HUES6 (cell line): Measurements from ENCODE around the gene SORBS1.

ENCODE experiments used
- H3K27ac ChIP-seq: 2 replicates; pipeline ENCODE4 v1.7.0; 2013; ENCODE audit warnings: low read depth, mild to moderate bottlenecking, low read length, inconsistent platforms
- H3K27me3 ChIP-seq: 2 replicates; pipeline ENCODE4 v1.6.1; 2013; ENCODE audit warnings: low read length; ENCODE audit not compliant: control insufficient read depth, insufficient read depth
- H3K36me3 ChIP-seq: 2 replicates; pipeline ENCODE4 v1.6.1; 2013; ENCODE audit warnings: low read length; ENCODE audit not compliant: control insufficient read depth, insufficient read depth
- H3K4me1 ChIP-seq: 2 replicates; pipeline ENCODE4 v1.6.1; 2013; ENCODE audit warnings: low read length; ENCODE audit not compliant: control insufficient read depth, insufficient read depth
- H3K4me3 ChIP-seq: 2 replicates; pipeline ENCODE4 v1.5.1; 2013; ENCODE audit warnings: low read depth, low read length
- H3K9ac ChIP-seq: one replicate; pipeline ENCODE4 v1.6.1; 2013; ENCODE audit warnings: mild to moderate bottlenecking, low read length
- H3K9me3 ChIP-seq: 2 replicates; pipeline ENCODE4 v1.6.1; 2013; ENCODE audit warnings: low read depth, low read length; ENCODE audit not compliant: control insufficient read depth, insufficient read depth

Gene SORBS1

DNA sequence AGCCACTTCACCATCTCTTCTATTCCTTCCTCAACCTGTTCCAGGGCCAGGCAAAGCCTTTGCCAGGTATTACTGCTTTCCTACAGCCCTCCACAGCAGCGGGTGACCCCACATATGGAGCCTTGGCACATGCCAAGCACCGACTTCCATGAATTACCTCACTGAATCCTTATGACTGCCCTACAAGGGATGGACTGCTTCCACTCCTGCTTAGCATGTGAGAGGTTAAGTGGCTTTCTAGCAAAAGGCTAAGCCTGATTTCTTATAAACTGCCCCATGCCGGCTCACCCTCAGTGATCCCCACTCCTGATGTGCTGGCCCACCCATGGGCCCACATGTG lies 226.4 kb downstream of the SORBS1 start:
- H3K27ac ChIP-seq = no peak overlapping the region
- peaks cover 20% of the 10 kb centered on the region for H3K36me3 ChIP-seq
- no peaks in the 10 kb centered on the region for H3K27me3 ChIP-seq
- H3K4me3 ChIP-seq = no peak overlapping the region
- H3K9ac ChIP-seq = no peak overlapping the region
- H3K4me1 ChIP-seq = peaks cover 7% of the 10 kb centered on the region; the same call in 1 of the 2 replicates
- H3K9me3 ChIP-seq = no peaks in the 10 kb centered on the region

DNA sequence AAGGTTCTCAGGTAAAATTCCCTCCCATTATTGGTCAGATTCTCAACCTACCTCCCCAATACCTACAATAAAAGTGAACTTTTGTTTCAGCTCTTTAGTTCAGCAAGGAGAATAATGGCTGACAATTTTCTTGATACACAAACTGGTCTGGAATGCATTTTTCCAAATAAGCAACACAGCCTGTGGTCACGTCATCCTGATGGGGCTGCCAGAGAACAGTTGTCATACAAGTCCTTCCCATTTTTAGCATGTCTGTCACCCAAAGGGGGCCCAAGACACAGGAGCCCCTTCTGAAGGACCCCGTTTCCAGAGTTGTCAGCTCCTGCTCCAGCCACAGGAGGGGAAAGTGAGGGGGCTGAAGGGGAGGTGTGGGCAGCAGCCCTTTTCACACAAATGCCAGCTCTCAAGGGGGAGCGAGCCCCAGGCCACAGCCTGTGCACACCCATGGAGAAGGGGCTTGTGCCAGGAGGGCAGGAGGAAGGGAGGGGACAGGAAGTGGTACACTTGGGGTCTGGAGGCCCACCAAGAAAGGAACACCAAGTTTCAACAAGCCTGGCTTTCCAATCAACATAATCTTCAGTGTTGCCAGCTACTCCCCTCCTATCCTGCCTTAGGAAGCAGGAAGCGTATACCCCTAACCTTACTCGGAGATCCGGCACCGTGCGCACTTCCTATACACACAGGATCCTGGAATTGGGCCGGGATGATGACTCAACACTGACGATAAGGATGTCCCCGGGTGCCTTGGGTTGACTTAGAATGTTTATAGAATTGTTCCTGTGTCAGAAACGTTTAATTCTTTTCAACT lies 227.0 kb downstream of the SORBS1 start:
- H3K9ac ChIP-seq = no peak overlapping the region
- peaks cover 18% of the 10 kb centered on the region for H3K36me3 ChIP-seq
- H3K4me3 ChIP-seq = no peak overlapping the region
- no peaks in the 10 kb centered on the region for H3K27me3 ChIP-seq
- H3K27ac ChIP-seq = no peak overlapping the region
- peaks cover 10% of the 10 kb centered on the region; the same call in 1 of the 2 replicates for H3K4me1 ChIP-seq
- H3K9me3 ChIP-seq = no peaks in the 10 kb centered on the region

DNA sequence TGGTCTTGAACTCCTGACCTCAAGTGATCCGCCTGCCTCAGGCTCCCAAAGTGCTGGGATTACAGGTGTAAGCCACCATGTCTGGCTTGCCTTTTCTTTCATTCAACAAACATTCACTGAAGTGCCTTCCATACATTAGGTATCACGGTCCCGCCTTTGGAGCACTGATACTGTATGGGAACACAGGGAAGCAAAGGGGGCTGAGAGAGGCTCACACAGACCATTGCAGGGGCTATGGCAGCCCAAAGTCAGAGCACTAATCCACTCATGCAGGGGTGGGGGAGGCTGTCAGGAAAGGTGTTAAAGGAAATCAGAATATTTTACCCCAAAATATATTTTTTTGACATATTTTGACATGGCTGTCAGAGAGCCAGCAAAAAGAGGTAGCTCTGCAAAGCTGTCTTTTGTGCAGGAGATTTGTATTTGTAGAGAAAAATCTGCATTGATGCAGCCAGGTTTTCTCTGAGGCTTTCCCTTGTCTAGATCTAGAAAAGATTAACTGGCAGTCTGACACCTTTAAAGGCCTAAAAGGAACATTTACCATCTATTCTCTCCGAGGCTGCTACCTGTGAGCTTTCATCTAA lies 228.4 kb downstream of the SORBS1 start:
- H3K27ac ChIP-seq = no peak overlapping the region
- H3K4me3 ChIP-seq = no peak overlapping the region
- H3K9me3 ChIP-seq = no peaks in the 10 kb centered on the region
- peaks cover 10% of the 10 kb centered on the region; the same call in 1 of the 2 replicates for H3K4me1 ChIP-seq
- H3K9ac ChIP-seq = no peak overlapping the region
- H3K36me3 ChIP-seq = peaks cover 10% of the 10 kb centered on the region; the same call in 1 of the 2 replicates
- H3K27me3 ChIP-seq = no peaks in the 10 kb centered on the region

DNA sequence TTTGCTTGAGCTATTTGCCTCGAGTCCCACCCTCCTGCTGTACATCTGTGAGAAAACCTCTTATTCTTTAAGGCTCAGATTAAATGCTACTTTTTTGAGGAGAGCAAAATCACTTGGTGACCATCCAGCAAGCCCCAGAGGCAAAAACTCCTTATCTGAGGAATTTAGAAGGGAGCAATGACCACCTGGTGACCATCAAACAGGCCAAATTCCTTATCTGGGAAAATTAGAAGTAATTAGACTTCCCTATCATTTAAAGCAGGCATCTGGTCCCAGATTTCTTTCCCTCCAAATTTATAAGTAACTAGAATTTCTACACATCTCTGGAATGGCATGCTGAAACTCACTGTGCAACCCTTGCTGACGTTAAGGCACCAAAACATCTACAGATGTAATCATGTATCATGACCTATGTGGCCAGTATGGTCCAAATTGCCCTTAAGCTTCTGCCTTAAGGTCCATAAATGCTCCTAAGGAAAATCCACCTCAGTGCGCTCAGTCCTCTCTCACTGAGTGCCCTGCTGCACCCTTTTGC lies 229.5 kb downstream of the SORBS1 start:
- no peak overlapping the region for H3K9ac ChIP-seq
- H3K27ac ChIP-seq = no peak overlapping the region
- peaks cover 10% of the 10 kb centered on the region; the same call in 1 of the 2 replicates for H3K4me1 ChIP-seq
- peaks cover 8% of the 10 kb centered on the region; the same call in 1 of the 2 replicates for H3K36me3 ChIP-seq
- H3K4me3 ChIP-seq = no peak overlapping the region
- H3K9me3 ChIP-seq = no peaks in the 10 kb centered on the region
- no peaks in the 10 kb centered on the region for H3K27me3 ChIP-seq

DNA sequence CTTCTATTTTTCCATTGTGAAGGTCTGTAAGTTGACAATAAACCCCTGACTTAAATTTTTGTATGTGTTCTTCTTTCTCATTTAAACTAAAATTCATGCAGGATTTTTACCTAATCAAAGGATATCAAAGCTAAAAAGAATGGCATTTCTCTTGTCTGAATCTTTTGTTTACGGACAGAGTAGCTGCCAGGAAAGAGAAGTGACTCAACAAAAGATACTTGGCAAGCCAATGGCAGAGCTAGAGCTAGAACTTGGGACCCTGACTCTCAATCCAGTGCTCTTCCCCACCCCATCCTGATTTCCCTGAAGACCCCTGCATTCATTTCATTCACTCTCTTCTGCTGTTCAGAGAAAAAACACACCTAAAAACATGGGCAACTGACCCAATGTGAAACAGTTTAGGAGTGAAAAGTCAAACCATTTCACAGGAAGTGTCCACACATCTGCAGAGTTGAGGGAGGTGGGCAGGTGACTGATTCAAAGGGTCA lies 230.2 kb downstream of the SORBS1 start:
- Histone ChIP-seq H3K36me3 (peaks cover 3% of the 10 kb centered on the region; the same call in 1 of the 2 replicates), H3K9me3 (no peaks in the 10 kb centered on the region), H3K27me3 (no peaks in the 10 kb centered on the region), H3K4me1 (peaks cover 10% of the 10 kb centered on the region; the same call in 1 of the 2 replicates), H3K27ac (no peak overlapping the region), H3K9ac (no peak overlapping the region), H3K4me3 (no peak overlapping the region)

DNA sequence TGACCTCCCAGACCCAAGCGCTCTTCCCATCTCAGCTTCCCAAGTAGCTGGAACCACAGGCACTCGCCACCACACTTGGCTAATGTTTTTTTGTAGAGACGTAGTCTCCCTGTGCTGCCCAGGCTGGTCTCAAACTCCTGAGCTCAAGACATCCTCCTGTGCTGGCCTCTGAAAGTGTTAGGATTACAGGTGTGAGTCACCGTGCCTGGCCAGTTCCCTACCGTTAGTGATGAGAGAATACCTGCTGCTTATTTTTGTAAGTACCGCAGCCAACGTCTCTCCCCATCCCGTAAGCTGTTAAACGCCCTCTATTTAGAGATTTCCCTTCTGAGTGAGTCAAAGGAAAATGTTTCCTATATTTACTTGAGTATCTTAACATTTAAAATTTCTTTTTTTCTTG lies 231.9 kb downstream of the SORBS1 start:
- H3K27me3 ChIP-seq = no peaks in the 10 kb centered on the region
- no peak overlapping the region for H3K9ac ChIP-seq
- H3K9me3 ChIP-seq = no peaks in the 10 kb centered on the region
- H3K36me3 ChIP-seq = peaks cover 3% of the 10 kb centered on the region; the same call in 1 of the 2 replicates
- no peak overlapping the region for H3K27ac ChIP-seq
- H3K4me1 ChIP-seq = peaks cover 15% of the 10 kb centered on the region; the same call in 1 of the 2 replicates
- H3K4me3 ChIP-seq = no peak overlapping the region

DNA sequence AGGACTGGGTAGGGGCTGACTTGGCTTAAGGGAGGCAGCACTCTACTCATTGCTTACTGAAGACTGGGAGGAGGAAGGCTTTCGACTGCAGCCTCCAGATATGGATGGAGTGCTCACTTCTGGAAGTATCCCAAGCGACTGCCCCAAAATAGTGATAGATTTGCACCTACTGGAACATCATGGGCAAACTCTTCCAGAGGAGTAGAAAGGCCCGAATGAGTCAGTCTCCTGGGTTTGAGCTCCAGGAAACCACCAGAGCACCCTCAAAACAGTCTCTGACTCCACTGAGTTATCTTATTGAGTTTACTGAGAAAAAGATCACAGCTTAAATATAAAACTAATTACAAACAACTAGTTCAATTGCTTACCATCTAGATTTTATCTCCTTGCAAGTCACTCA lies 233.2 kb downstream of the SORBS1 start:
- Histone ChIP-seq H3K4me1 (peaks cover 10% of the 10 kb centered on the region; the same call in 1 of the 2 replicates), H3K9ac (no peak overlapping the region), H3K27me3 (no peaks in the 10 kb centered on the region), H3K36me3 (peaks cover 3% of the 10 kb centered on the region; the same call in 1 of the 2 replicates), H3K9me3 (no peaks in the 10 kb centered on the region), H3K27ac (no peak overlapping the region), H3K4me3 (no peak overlapping the region)

DNA sequence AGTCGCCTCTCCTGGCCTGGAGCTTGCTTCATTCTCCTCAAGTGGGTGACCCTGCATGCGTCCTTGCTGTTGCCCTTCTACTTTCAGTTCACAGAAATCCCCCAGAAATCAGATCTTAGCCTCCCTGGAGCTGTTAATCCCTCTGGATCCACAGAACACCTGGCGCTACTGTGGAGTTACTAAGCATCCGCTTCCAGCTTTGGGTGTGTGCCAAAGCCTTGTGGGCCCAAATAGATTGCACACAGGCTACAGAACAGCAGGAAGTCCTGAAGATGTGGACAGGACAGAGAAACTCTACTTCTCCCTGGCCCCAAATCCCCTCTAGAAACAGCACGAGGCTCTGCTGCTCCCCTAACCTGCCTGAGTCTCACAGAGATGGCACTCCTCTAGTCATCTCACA lies 233.8 kb downstream of the SORBS1 start:
- H3K27me3 ChIP-seq = no peaks in the 10 kb centered on the region
- H3K36me3 ChIP-seq = peaks cover 3% of the 10 kb centered on the region; the same call in 1 of the 2 replicates
- no peaks in the 10 kb centered on the region for H3K9me3 ChIP-seq
- H3K4me3 ChIP-seq = no peak overlapping the region
- H3K27ac ChIP-seq = no peak overlapping the region
- H3K4me1 ChIP-seq = peaks cover 8% of the 10 kb centered on the region; the same call in 1 of the 2 replicates
- H3K9ac ChIP-seq = no peak overlapping the region

DNA sequence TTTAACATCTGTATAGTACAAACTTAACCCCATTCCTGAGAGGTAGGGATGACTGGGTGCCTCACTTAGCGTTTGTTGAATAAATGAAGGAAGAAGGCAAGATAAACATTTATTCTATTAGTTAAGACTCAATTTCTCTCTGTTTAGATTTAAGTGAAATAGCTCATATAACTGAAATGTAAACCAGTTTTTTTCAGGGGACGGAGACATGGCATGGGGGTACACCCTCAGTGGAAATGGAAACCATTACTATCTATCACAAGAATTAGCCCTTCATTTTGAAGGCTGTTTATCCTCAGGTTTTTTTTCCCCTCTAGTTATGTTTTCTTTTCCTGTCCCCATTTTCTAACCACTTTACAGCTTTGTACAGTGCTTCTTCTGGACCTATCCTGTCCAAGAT lies 234.8 kb downstream of the SORBS1 start:
- H3K4me3 ChIP-seq = no peak overlapping the region
- no peaks in the 10 kb centered on the region for H3K9me3 ChIP-seq
- H3K27me3 ChIP-seq = no peaks in the 10 kb centered on the region
- peaks cover 7% of the 10 kb centered on the region for H3K36me3 ChIP-seq
- peaks cover 8% of the 10 kb centered on the region; the same call in 1 of the 2 replicates for H3K4me1 ChIP-seq
- H3K27ac ChIP-seq = no peak overlapping the region
- H3K9ac ChIP-seq = no peak overlapping the region

DNA sequence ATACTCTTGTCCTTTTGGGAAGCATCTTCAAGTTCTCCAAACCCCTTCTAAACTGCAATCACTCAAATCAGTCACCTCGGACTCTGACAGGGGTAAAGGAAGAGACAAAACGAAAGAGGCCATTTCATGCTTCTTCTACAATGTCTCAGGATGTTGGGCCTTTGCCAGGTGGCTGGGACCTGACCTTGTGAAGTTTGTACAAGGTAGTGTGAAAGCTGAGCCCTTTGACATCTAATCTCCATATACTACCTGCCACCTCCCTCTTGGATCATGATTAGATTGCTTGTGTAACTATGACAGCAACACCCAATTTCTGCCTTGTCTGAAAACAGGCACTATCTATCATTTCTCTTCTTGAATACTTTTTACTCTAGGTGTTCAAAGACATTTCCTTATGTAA lies 235.3 kb downstream of the SORBS1 start:
- Histone ChIP-seq H3K27ac (no peak overlapping the region), H3K36me3 (peaks cover 4% of the 10 kb centered on the region; the same call in 1 of the 2 replicates), H3K27me3 (no peaks in the 10 kb centered on the region), H3K9me3 (no peaks in the 10 kb centered on the region), H3K4me3 (no peak overlapping the region), H3K9ac (no peak overlapping the region), H3K4me1 (peaks cover 8% of the 10 kb centered on the region; the same call in 1 of the 2 replicates)
